CD14-positive monocyte (primary cell): Measurements from ENCODE around the gene MFNG. TPM values are rescaled to one million over a fixed set of nuclear protein-coding genes. Genes with fewer than 3 reads are reported as not detected.

ENCODE experiments used
- DNase-seq, 3 donors: peaks; one replicate each; pipeline ENCODE4 v3.0.0-alpha.2; 2011 to 2022
- H2AFZ ChIP-seq: 2 replicates; pipeline ENCODE4 v1.6.0; 2012; ENCODE audit warnings: mild to moderate bottlenecking, low read depth, low read length, inconsistent platforms; ENCODE audit not compliant: insufficient read depth, poor library complexity, severe bottlenecking
- H3K27ac ChIP-seq, 2 donors: 1 replicate in 1 of 2; 2 replicates in 1 of 2; pipeline ENCODE4 v1.5.1; 2012 to 2013; ENCODE audit warnings: low read length in 2 of 2, control low read depth in 1 of 2, inconsistent platforms in 1 of 2, low read depth in 1 of 2, mild to moderate bottlenecking in 1 of 2
- H3K27me3 ChIP-seq, 2 donors: one replicate each; pipeline versions ENCODE4 v1.6.0 to v1.6.1; 2011 to 2013; ENCODE audit warnings: low read length in 2 of 2; ENCODE audit not compliant: control insufficient read depth in 2 of 2, insufficient read depth in 2 of 2
- H3K36me3 ChIP-seq, 2 donors: replicated peaks in 1 of 2; 1 replicate in 1 of 2; 2 replicates in 1 of 2; pipeline versions ENCODE4 v1.5.1 to v1.6.1; 2012 to 2013; ENCODE audit warnings: low read length in 2 of 2, control low read depth in 1 of 2, inconsistent platforms in 1 of 2, mild to moderate bottlenecking in 1 of 2; ENCODE audit not compliant: insufficient read depth in 2 of 2, control insufficient read depth in 1 of 2
- H3K4me1 ChIP-seq, 2 donors: 1 replicate in 1 of 2; 2 replicates in 1 of 2; pipeline versions ENCODE4 v1.5.1 to v1.6.1; 2012 to 2013; ENCODE audit warnings: low read length in 2 of 2, control low read depth in 1 of 2, inconsistent platforms in 1 of 2, mild to moderate bottlenecking in 1 of 2, moderate library complexity in 1 of 2; ENCODE audit not compliant: insufficient read depth in 2 of 2, control insufficient read depth in 1 of 2
- H3K4me2 ChIP-seq: replicated peaks from 2 replicates; pipeline ENCODE3; 2012; ENCODE audit warnings: low read length, moderate library complexity, mild to moderate bottlenecking; ENCODE audit not compliant: poor library complexity, severe bottlenecking; ENCODE audit errors: extremely low read depth
- H3K4me3 ChIP-seq, 3 experiments: fragments of 200-600 bp in 1 of 3; sonication (generic) in 1 of 3; replicated peaks in 1 of 3; 1 replicate in 2 of 3; 2 replicates in 1 of 3; pipeline ENCODE4 v1.5.1; 2011 to 2013; ENCODE audit warnings: low read length in 3 of 3, mild to moderate bottlenecking in 3 of 3, control low read depth in 2 of 3, low read depth in 2 of 3, inconsistent platforms in 1 of 3, moderate library complexity in 1 of 3
- H3K79me2 ChIP-seq: 2 replicates; pipeline ENCODE4 v1.6.0; 2012; ENCODE audit warnings: mild to moderate bottlenecking, control low read depth, inconsistent platforms, low read length, moderate library complexity; ENCODE audit not compliant: insufficient read depth
- H3K9ac ChIP-seq: 2 replicates; pipeline ENCODE4 v1.6.0; 2017; ENCODE audit warnings: low read length, mild to moderate bottlenecking; ENCODE audit not compliant: insufficient read depth, poor library complexity, severe bottlenecking
- H3K9me3 ChIP-seq, 2 donors: replicated peaks in 1 of 2; 1 replicate in 1 of 2; 2 replicates in 1 of 2; pipeline versions ENCODE4 v1.5.1 to v1.6.1; 2012 to 2013; ENCODE audit warnings: low read length in 2 of 2, control low read depth in 1 of 2; ENCODE audit not compliant: control insufficient read depth in 1 of 2, insufficient read depth in 1 of 2
- H4K20me1 ChIP-seq: 2 replicates; pipeline ENCODE4 v1.6.0; 2012; ENCODE audit warnings: mild to moderate bottlenecking, low read length, control low read depth, moderate library complexity; ENCODE audit not compliant: insufficient read depth
- H3K27ac Mint-ChIP-seq, 7 donors: one replicate each; pipeline ENCODE4 v1.8.0; 2020; ENCODE audit warnings: mild to moderate bottlenecking in 7 of 7, mixed read lengths in 7 of 7, moderate library complexity in 6 of 7, inconsistent platforms in 2 of 7
- H3K27me3 Mint-ChIP-seq, 3 donors: one replicate each; pipeline ENCODE4 v1.8.0; 2021 to 2022; ENCODE audit warnings: low read depth in 3 of 3, mild to moderate bottlenecking in 3 of 3, mixed read lengths in 3 of 3, moderate library complexity in 3 of 3, inconsistent platforms in 1 of 3
- H3K36me3 Mint-ChIP-seq, 2 donors: one replicate each; pipeline ENCODE4 v1.8.0; 2020; ENCODE audit warnings: mixed read lengths in 2 of 2, inconsistent platforms in 1 of 2, mild to moderate bottlenecking in 1 of 2
- H3K4me1 Mint-ChIP-seq: one replicate; pipeline ENCODE4 v1.8.0; 2020; ENCODE audit warnings: mild to moderate bottlenecking, mixed read lengths
- H3K4me3 Mint-ChIP-seq, 2 donors: one replicate each; pipeline ENCODE4 v1.8.0; 2020; ENCODE audit warnings: mild to moderate bottlenecking in 2 of 2, mixed read lengths in 2 of 2, moderate library complexity in 1 of 2
- H3K9me3 Mint-ChIP-seq, 7 donors: one replicate each; pipeline ENCODE4 v1.8.0; 2020 to 2022; ENCODE audit warnings: mixed read lengths in 7 of 7, mild to moderate bottlenecking in 6 of 7, moderate library complexity in 6 of 7, inconsistent platforms in 2 of 7
- CTCF ChIP-seq: fragments of 200-600 bp; IDR thresholded peaks from one replicate; pipeline ENCODE4 v1.8.0; 2022; ENCODE audit warnings: antibody characterized with exemption, mild to moderate bottlenecking
- WGBS: methylation state at CpG from one replicate; pipeline ENCODE4 v1.1.5; 2013; ENCODE audit warnings: missing lambda C conversion rate; ENCODE audit not compliant: insufficient coverage; 5-methylcytosine and 5-hydroxymethylcytosine counted together
- intact Hi-C, 2 donors: fragments of 100-400 bp; cut with micrococcal nuclease; formaldehyde crosslinking; loops; one replicate each; pipeline versions ENCODE4 v1.15.0 to v1.15.1; 2023
- polyA plus RNA-seq, 3 donors: library from polyadenylated mRNA; depleted of rRNA in 1 of 3; unstranded in 2 of 3; stranded (reverse) in 1 of 3; fragments of 300-500 nt in 2 of 3; fragments of >200 nt in 1 of 3; fragmentation: Illumina TruSeq in 2 of 3; gene quantifications; 1 replicate in 2 of 3; 2 replicates in 1 of 3; pipeline ENCODE4 v1.2.3, GENCODE V29; 2012 to 2021

Gene MFNG
- polyA plus RNA-seq, 3 donors: 84.1 to 196 (median 181) TPM

- H2AFZ ChIP-seq: no peak overlapping the region
- Mint-ChIP-seq H3K4me3 (peak overlapping the region in 1 of 2 donors; percentile 82), H3K27me3 (peaks cover 44 to 60% (median 56%) of the 10 kb centered on the region in 3 donors), H3K36me3 (peaks cover 0 to 2% of the 10 kb centered on the region in 2 donors), H3K27ac (no peak overlapping the region), H3K4me1 (peaks cover 9% of the 10 kb centered on the region), H3K9me3 (peaks cover 3 to 16% (median 6%) of the 10 kb centered on the region in 7 donors)
- no peak overlapping the region for H3K4me3 ChIP-seq
- peaks cover 16 to 46% of the 10 kb centered on the region in 2 donors for H3K27me3 ChIP-seq
- no peaks in the 10 kb centered on the region for H3K36me3 ChIP-seq
- H3K9ac ChIP-seq: no peak overlapping the region
- WGBS: 97% methylated on average over 12 of the region's 15 CpGs
- H3K4me1 ChIP-seq: peaks cover 4 to 12% of the 10 kb centered on the region in 2 donors
- TF ChIP-seq CTCF: no peak
- no peaks in the 10 kb centered on the region for H3K79me2 ChIP-seq
- intact Hi-C loops: no loop called here
- peaks cover 0 to 6% of the 10 kb centered on the region in 2 donors for H3K9me3 ChIP-seq
- H3K27ac ChIP-seq: no peak overlapping the region
- DNase-seq: no peak
- no peaks in the 10 kb centered on the region for H4K20me1 ChIP-seq
- no peak overlapping the region for H3K4me2 ChIP-seq
These were observed 31.8 kb upstream of the MFNG start for GRCh38 chr22:37517826-37518450.

- Histone ChIP-seq H3K36me3 (no peaks in the 10 kb centered on the region), H3K9me3 (peaks cover 0 to 6% of the 10 kb centered on the region in 2 donors), H3K4me1 (peaks cover 4 to 12% of the 10 kb centered on the region in 2 donors), H3K4me2 (no peak overlapping the region), H4K20me1 (no peaks in the 10 kb centered on the region), H3K9ac (no peak overlapping the region), H2AFZ (no peak overlapping the region), H3K4me3 (no peak overlapping the region), H3K27ac (no peak overlapping the region), H3K27me3 (peaks cover 16 to 41% of the 10 kb centered on the region in 2 donors), H3K79me2 (no peaks in the 10 kb centered on the region)
- Mint-ChIP-seq H3K27me3 (peaks cover 37 to 56% (median 52%) of the 10 kb centered on the region in 3 donors), H3K4me1 (peaks cover 9% of the 10 kb centered on the region), H3K4me3 (peak overlapping the region in 1 of 2 donors; percentile 13), H3K36me3 (peaks cover 0 to 2% of the 10 kb centered on the region in 2 donors), H3K27ac (no peak overlapping the region), H3K9me3 (peaks cover 3 to 16% (median 6%) of the 10 kb centered on the region in 7 donors)
- no peak for DNase-seq
- intact Hi-C loops: no loop called here
- WGBS: no CpG with 5 or more reads among the region's 1 CpG
- TF ChIP-seq CTCF: no peak
These were observed 30.3 kb upstream of the MFNG start for GRCh38 chr22:37516456-37516855.
